Measurements from ENCODE around the gene SLC4A9.
"Not testable (repeated sequence)": the region's sequence is repeated elsewhere in the genome, so short reads cannot be mapped to it uniquely, and the experiment has no call there.

The SLC4A9 gene

DNA sequence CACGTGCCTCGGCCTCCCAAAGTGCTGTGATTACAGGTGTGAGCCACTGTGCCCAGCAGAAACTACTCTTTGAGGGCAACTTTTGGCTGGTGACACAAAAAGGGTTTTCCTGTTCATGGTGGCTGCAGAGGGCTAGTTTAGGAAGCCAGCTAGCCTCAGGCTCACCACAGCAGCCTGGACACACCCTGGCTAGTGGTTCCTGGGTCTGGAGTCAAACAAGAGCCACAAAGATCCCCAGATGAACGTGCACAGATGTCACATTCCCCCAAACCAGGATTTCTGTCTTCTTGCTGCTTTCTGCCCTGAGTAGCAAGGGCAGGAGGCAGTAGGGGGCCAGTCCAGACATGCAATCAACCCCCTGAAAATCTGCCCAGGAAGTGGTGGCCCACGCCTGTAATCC, 20.4 kb upstream of the SLC4A9 start:
- no peak for DNase-seq

DNA sequence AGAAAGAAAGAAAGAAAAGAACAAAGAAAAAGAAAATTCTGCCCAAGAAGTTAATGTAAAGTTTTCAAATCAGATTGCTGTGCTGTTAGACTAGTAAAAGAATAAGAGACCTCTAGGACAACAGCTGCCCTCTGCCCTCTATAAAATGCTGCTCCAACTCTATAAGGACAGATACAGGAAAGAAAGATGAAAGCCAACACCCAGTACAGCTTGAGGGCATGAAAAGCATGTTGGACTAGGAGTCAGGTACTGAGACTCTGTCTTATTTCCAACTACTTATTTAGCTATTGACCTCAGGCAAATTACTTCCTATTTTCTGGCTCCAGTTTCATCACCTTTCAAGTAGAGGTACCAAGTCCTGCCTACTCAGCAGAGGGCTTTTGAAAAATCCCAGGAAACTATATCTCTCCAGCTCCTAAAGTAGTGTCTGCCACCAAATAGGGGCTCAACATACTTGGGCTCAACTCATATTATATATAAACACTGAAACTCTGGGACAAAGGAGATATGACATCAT, 19.3 kb upstream of the SLC4A9 start:
- DNase-seq = peak in 2 of 3 donors; percentile 33 to 41

DNA sequence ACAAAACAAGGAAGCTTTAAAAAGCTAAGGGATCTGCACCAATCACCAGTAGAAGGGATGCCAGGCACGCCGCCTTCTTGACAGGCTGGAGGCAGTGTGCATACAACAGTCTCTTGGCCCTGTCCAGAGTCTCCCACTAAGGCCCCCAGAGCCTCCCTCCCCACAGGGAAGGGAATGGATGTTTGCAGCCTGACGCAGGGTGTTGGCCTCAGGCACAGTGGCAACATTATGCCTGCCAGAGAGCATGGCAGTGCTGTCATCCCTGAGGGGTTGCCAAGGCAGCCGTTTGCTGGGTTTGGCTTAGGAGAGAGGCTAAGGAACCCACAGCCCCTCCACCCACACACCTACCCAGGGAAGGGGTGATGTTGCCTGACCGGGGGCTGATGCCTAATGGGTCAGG, 18.4 kb upstream of the SLC4A9 start:
- DNase-seq = no peak

DNA sequence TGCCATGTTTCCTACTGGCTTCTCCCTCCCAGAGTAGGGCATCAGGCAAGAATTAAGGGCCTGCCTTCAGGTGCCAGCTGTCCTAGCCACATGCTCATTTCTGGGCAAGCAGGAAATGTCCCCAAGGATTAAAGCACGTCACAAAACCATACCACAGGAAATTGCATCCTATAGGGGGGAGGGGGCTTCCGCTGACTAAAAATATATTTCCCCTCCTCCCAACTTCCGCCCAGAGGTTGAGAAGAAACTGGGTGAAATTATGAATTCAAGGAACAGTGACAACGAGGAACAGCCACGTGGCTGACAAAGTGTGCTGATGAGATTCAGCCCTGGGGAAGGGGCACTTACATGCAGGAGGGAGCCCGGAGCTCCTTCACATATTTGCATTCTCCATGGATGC, 17.7 kb upstream of the SLC4A9 start:
- peak; percentile 71 to 82 (median 73) for DNase-seq

DNA sequence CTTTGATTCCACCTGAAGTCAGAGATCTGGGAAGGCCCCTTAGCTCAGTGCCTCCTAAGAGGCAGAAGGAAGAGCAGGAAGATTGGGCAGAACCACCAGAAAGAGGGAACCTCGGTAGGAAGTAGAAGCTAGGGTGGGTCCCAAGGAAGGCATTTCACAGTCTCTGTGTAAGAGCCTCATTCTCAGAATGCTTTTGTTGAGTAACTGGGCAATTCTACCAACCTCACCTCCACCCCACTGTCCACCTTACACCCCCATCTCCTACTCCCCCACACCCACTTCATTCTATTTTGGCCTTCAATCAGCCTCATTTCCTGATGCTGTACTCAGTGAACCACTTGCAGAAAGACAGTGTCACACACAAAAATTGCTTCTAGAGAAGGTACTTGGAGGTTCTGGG, 17.1 kb upstream of the SLC4A9 start:
- no peak for DNase-seq

DNA sequence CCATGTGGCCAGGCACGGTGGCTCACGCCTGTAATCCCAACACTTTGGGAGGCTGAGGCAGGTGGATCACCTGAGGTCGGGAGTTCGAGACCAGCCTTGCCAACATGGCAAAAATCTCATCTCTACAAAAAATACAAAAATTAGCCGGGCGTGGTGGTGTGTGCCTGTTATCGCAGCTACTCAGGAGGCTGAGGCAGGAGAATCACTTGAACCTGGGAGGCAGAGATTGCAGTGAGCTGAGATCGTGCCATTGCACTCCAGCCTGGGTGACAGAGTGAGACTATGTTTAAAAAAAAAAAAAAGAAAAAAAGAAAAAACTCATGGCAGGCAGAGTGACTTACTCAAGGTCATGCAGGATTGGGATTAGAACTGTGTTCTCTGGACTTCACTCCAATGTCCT, 16.1 kb upstream of the SLC4A9 start:
- not testable (repeated sequence) for DNase-seq

DNA sequence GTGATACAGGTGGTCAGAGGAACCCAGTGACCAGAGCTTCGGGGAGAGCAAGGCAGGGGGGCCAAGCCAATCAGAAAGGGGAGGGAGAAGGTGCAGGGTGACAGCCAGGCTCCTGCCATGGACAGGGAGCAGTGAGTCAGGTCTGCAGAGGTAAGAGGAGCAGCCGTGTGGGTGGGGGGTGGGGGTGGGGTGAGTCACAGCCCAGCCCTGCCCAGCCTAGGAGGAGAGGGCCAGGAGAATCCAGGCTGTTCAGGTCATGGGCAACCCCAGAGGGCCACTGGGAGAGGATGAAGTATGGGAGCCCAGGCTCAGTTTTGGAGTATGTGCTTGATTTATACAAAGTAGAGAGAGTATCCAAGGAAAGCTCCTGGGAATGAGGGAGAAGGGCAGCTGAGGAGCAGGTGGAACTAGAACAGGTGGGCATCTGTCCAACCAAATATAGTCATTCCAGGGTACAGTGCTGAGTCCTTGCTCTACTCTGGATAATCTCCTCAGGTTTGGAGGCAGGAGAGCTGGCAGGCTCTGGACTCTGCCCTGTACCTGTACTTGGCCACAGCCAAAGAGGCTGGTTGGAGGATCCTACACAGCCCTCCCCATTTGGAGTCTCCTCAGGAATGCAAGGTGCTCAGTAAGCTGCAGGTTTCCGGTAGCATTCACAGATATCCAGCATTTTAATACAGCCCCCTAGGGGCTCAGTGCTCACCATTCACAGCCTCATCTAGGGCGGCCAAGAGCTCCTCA, 15.1 kb upstream of the SLC4A9 start:
- DNase-seq = peak; percentile 42 to 59 (median 43)

DNA sequence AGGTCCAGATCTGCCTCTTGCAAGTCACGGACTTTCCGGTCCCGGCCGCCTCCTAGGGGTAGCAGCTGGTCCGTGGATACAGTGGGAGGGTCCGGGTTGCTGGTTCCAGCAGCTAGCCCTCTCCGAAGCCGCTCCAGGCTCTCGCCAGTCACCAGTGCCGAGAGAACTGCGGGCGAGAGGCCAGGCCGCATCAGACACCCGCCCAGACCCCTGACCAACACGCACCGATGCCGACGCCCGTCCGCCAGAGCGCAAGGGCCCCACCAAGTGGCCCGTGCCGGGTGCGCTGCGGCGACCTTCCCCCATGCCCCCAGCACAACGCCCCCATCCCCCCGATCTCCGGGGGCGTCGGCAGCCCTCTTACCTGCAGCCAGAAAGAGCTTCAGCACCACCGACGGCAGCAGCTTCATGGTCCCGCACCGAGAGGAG, 14.1 kb upstream of the SLC4A9 start:
- DNase-seq = peak; percentile 58 to 77 (median 60)

DNA sequence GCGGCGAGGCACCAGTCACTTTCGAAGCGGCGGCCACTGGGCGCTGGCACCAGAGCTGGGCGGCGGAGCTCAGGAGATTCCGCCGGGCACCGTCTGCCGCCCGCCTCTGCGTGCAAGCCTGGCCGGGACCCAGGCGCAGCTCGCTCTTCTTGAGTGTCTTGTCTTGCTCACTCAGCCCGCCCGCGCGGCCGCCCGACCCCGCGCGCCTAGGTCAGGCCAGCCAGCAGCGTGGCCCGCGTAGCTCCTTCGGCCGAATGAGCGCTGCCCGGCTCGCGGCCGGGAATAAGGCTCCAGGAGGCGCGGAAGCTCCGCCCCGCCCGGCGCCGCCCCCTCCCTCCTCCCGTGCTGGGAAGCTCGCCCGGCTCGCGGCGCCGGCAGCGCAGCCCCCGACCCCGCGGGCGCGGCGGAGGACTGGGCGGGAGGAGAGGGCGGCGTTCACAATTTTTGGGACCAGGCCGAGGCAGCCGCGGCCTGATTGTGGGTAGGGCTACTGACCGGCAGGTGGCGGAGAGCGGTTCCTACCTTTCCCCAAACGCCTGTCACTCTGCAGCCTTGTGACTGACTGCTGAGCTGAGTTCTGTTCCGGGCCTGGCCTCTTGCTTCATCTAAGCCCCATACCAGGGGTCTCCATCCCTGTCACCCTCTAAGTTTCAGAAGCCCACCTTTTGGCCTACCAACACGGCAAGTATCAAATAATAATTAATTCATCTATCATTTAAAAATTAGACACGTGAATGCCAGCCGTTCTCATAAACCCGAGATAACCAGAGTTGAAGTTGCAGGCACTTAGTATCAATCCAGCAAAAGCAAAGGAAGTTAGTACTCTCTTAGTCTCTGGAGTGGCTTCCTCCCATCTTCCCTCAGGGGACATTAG, 13.4 kb upstream of the SLC4A9 start, which contains the start of gene HBEGF:
HBEGF (minus strand) TSS at position 256 of the 874 bp plus-strand sequence. CDS start 275 bp downstream, outside the sequence.
- DNase-seq = peak; percentile 84 to 92 (median 88)

DNA sequence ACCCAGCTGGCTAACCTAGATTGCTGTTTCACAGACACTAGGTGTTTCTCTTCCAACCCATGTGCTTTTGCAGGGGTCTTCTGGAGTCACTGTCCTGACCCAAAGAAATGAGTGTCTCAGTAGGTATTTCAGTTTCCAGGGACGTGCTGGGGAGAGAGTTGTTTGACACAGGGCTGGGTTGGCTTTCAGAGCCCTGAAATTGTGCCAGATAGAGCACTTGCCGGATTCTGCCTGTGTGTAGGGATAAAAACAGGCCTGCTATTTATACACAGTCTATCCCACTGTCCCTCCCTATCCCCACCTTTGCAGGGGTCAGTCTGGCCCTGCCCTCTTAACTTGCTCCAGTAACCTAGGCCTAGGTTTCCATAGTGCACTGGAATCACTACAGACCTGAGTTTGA, 12.6 kb upstream of the SLC4A9 start:
- DNase-seq = no peak

DNA sequence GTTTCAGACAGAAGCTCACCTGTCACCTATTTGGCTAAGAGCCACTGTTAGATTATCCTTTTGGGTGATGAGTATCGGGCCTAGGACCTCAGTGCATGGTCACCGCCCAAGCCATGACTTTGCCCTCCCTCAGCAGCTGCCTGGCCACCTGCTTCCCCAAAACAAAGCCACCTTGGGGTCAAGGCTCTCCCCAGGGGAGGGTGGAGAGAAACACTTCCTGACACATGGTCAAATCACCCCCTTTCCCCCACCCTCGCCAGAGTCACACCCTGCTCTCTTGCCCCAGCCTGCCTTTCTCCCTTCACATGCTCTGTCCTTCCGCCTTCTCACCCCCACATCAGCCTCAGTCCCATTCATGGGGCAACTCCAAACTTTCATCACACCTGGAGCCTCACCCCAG, 11.9 kb upstream of the SLC4A9 start:
- no peak for DNase-seq

DNA sequence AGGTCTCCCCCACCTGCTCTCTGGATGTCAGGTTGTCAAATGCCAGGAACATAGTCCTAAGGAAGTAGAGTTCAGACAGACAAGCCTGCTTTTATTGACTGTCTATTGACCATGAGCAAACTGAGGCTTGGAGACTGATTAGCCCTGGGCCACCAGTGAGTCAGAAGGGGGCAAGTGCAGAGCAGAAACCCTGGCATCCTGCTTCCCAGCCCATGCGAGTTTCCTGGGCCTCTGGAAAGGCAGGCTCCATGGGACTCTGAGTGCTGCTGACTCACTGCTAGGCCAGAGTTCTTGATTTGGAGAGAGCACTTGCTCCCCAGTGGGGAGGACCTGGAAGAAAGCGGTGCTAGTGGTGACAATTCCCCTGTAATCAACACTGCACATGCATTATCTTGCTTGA, 10.8 kb upstream of the SLC4A9 start:
- no peak for DNase-seq

DNA sequence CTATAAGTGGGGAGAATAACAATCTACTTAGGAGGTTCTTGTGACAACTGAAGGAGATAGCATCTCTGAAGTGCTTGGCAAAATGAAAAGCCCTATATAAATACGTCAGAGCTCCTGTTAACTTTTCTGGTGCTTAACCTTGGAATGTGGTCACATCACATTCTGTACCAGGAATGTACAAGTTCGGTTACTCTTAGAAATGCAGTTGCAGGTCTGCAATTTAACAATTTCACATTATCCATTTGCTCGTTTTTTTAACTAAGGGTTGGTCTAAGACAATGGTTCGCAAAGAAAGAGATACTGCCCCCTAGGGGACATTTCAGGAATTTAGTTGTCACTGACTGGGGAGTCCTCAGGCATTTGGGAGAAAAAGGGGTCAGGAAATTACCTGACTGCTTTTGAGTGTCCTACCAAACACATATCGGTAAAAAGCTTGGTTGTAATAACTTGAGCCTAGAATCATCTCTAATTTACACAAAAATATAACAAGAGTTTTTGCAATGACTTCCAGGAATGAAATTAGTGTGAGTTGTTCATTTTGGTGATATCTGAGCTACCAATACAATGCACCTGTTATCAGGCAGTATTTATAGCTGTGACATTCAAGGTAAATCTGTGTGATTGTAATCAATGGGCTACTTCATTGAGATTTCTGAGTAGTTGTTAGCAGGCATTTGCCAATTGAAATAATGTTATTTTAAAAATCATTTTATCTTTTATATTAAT, 8.2 kb upstream of the SLC4A9 start:
- peak; percentile 87 to 92 (median 88) for DNase-seq

DNA sequence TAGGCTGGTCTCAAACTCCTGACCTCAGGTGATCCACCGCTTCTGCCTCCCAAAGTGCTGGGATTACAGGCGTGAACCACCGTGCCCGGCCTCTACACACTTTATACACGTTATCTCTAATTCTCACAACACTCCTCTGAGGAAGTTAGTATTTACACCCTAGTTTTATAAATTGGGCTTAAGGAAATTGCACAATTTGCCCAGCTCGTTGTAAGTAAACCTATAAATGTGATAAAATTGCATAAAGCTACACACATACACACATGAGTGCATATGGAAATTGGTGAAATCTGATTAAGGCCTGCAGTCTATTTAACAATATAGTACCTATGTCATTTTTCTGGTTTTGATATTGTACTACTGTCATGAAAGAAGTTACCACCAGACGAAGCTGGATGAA, 4.4 kb upstream of the SLC4A9 start:
- no peak for DNase-seq

DNA sequence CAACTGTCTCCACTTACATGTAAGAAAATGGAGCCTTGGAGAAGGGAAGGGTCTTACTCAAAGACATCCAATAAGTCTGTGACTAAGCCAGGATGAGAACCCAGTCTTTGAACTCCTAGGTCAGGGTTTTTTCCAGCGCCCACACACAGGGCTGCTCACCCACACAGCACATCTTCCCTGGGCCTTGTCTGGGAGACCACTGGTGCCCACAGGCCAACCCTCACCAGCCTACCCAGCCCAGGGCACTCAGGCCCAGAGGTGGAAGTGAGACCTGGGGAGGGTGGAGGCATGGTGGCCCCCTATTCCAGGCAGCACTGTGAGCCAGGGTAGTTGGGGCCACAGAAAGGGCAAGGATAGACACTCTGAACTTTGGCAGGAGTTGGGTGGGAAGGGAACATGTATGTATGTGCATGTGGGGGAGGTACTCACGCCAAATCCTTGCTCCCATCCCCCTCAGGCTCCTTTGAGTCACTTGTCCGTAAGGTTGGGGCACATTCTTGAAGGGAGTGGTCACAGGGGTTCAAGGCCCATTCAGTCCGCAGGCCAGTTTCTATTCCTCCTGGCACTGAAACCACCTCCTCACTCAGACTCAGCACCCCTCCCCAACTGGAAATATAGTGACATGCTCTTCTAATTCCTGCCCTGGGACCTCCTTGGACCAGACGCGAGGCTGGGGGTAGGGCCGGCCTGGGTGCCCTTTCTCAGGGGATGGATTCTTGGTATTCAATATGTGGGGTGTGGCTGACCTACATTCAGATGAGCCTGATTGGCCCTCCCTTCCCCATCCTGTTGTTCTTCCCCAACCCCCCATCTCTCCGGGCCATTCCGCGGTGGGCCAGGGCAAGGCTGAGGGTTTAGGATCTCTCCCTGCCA, 2.9 kb upstream of the SLC4A9 start:
- DNase-seq = peak; percentile 54 to 66 (median 64)

DNA sequence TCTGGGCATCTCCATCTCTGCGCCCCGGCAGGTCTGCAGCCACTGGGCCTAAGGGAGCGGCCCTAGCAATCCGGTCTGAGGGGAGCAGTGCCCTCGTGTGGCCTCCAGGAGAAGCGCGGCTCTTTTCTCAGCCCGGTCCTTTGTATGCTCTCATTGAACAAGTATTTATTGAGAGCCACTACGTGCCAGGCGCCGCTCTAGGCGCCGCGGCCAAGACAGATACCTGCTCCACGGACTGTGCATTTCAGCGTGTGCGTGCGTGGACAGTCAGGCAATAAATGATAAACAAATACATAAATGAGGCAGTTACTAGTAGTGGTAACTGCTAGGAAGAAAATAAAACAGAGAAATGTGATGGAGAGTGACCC, 2.3 kb upstream of the SLC4A9 start:
- peak; percentile 82 to 88 (median 86) for DNase-seq

DNA sequence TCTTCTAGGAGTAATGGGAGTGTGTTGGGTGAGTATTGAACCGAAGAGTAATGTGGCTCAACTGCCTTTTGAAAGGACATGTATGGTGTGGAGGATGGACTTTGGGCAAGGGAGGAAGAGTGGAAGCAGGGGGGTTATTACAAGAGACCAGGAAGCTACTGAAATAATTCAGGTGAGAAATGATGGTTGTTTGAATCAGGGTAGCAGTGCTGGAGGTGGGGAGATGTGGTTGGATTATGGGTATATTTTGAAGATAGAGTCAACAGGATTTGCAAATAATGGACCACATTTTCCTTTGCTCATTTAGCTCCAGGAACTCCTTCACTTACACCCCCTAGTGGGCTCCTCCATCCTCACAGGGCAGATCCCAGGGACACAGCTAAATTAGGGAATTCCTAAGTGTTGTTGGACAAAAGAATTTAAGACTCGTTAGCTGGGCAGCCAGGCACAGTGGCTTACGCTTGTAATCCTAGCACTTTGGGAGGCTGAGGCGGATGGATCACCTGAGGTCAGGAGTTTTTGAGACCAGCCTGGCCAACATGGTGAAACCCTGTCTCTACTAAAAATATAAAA, 1.2 kb upstream of the SLC4A9 start:
- peak in 2 of 3 donors; percentile 45 to 58 for DNase-seq

DNA sequence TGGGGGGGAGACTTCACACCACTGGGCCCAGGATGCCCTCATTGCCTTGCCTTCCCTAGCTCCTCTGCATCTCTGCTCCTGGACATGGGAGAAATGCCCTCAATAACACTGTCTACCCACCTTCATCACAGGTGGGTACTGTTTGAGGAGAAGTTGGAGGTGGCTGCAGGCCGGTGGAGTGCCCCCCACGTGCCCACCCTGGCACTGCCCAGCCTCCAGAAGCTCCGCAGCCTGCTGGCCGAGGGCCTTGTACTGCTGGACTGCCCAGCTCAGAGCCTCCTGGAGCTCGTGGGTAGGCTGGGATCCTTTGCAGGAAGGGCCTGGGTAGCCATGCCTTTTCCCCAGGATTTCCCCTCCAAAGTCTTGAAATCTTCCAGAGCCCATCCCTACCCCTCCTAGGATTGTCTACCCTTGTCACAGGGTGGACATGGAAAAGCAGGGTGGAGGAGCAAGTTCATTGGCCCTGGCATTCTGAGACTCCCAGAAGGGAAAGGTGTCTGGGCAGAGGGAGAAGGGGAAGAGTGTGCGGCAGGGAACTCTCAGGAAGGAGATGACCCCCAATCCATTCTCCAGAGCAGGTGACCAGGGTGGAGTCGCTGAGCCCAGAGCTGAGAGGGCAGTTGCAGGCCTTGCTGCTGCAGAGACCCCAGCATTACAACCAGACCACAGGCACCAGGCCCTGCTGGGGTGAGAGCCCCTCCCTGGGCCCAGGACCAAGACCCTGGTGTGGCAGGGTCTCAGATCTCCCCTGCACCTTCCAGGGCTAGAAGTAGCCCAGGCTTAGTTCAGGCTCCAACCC, 886 bp downstream of the SLC4A9 start:
- DNase-seq = no peak

DNA sequence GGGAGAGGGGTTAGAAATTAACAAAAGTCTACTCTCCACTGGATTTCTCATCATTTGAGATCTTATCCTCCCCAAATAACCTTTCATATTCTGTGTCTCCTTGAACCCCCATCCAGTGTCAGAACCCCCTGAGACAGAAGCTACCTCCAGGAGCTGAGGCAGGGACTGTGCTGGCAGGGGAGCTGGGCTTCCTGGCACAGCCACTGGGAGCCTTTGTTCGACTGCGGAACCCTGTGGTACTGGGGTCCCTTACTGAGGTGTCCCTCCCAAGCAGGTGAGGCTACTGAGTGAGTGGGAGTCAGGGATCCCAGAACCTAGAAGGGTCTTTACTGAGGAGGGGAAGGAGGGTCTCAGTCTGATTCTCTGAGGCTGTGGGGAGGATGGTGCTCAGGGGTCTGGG, 1.9 kb downstream of the SLC4A9 start:
- DNase-seq = no peak

DNA sequence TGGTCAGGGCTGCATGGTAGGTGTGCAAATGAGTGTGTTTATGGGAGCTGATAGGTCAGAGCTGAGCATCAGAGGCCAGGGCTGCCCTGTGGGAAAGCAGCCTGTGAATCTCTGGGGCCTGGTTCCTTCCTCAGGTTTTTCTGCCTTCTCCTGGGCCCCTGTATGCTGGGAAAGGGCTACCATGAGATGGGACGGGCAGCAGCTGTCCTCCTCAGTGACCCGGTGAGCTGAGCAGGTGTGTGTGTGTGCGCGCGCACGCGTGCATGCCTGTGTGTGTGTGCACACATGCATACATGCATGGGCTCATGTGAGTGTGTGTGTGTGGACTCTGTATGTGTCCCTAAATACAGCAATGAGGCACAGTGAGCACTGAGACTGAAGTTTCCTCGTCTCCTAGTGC, 2.3 kb downstream of the SLC4A9 start:
- DNase-seq = no peak

All from suppressor macrophage treated with lipopolysaccharide for 1 hour (primary cell).